GM18873 (cell line): ENCODE measurements around the gene JAG2.

Experiments used
- ATAC-seq: cut with Tn5 transposase; IDR thresholded peaks from one replicate; pipeline ENCODE4 v1.9.1; 2021; ENCODE audit warnings: mild to moderate bottlenecking, moderate library complexity, moderate number of reproducible peaks; ENCODE audit not compliant: unreplicated experiment, low FRiP score

The JAG2 gene

DNA sequence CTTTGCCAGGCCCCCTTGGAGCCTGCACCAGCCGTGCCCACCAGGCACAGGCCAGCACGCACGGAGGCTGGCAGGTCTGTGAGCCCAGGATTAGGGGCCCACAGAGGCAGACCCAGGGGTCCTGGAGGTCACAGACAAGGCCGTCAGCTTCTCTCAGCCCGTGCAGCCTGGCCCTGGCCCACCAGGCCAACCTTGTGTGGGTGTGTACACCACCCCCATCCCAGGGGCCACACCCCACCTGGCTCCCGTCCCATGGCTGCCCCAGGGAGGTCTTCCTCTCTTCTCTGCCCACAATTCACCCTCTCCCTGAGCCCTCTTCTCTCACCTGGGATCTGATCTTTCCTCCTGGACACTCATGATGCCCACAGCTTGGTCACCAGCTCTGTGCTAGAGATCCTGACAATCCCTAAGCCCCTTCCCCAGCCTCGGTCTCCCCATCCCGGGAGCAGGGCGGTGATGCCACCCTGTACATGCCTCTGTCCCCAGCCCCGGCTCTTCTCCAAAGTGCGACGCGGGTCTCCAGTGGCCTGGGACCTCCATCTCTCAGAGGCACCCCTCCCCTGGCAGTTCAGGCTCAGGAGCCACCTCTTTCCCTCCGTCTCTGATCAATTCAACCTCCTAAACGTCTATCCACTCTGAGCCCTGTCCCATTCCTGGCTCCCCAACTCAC is 72.2 kb downstream of the JAG2 start:
- ATAC-seq = no peak

DNA sequence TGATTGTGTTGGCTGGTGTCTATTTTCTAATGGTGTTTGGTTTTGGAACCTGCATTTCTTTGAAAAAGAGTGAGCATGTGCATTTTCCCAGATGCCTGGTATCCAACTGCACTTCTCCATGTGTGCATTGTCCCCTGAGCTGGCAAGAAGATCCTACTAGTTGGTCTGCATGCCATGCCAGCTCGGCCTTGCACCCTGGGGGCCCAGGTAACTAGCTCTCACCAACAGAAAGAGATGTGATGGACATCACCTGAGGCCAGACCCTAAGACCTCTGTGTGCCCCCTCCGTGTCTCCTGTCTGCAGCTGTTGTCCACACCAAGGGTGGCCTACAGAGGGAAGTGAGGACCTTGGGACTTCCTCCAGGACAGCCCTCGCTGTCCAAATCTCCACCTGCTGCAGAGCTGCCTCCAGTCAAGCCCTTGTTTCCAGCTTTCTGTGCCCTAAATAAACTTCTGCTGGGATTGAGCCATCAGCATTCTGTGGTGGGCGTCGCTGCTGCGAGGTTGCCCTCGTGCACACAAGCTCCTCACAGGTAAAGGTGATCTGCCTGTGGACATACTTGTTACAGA is 73.3 kb downstream of the JAG2 start:
- no peak for ATAC-seq

DNA sequence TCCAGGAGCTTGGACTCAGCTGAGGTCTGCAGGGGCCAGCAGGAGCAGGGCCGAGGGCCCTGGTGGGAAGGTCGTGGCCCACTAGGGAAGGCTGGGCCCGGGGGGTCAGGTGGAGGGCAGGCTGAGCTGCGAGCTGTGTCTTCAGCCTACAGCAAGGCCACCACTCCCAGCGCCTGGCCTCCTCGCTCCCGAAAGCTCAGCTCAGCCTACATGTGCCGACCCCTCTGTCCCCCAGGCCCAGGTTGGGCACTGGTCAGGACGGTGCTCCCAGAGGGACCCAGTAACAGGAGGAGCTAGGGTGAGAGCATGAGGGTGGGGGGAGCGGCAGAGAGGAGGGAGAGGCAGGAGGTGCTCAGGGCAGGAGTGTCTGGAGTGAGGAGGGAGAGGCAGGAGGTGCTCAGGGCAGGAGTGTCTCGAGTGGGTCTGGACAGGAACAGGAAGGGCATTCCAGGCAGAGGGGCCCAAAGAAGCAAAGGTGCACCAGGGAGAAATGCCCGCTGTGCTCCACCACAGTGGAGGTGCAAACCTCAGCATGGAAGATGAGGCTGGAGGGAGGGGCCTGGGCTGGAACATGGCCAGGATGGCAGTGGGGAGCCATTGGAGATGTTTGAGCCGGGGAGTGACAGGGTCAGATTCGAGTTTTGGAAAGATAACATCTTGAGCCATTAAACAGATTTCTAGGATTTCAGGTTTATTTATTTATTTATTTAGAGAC is 74.2 kb downstream of the JAG2 start:
- no peak for ATAC-seq

DNA sequence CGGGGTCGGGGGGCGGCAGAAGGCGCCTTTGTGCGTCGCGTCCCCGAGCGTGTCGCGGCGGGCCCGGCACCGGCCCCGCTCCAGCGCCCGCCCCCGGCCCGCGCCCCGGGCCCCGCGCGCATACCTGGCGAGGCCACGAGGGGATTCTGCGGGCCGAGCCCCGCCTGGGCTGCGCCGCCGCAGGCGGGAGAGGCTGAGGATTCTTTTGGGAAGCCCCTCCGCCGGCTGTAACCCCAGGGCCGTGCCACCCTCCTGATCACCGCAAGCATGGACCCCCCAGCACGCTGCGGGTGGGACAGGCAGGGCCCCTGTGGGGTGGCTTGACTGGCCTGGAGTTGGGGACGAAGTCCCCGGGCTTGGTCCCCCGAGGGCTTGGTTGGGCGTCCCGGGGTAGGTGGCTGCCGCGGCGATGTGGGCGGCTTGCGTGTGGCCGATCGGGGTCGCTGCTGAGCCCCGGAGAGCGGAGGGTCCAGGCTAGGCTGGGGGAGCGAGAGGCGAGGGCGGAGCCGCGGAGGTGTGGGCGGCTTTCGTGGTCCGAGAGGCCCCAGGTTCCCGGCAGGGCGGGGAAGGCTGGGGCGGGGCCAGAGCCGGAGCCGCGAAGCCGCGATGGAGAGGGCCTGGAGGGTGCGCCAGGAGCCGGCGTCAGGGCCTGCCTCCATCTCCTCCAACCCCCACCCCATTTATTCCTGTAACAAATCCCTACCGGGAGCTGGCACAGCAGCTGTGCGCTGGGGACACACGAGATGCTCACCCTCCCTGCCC is 75.0 kb downstream of the JAG2 start:
- ATAC-seq = no peak

DNA sequence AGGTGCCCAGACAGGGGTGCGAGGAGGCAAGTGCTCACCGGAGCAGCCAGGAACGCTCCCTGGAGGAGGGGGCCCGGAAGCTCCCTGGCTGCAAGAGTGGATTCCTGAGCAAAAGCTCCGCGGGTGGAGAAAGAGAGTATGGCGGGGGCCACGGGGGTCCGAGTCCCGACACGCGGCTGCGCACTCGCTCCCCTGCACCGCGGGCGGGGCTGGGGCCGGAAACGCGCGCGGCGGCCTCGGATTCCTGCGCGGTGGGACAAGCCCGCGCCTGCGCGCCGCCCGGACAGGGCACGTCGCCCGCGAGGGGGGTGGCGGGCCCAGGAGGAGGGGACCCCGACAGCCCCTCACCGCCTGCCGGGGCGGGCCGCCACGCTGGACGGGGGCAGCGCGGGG is 75.5 kb downstream of the JAG2 start:
- no peak for ATAC-seq

DNA sequence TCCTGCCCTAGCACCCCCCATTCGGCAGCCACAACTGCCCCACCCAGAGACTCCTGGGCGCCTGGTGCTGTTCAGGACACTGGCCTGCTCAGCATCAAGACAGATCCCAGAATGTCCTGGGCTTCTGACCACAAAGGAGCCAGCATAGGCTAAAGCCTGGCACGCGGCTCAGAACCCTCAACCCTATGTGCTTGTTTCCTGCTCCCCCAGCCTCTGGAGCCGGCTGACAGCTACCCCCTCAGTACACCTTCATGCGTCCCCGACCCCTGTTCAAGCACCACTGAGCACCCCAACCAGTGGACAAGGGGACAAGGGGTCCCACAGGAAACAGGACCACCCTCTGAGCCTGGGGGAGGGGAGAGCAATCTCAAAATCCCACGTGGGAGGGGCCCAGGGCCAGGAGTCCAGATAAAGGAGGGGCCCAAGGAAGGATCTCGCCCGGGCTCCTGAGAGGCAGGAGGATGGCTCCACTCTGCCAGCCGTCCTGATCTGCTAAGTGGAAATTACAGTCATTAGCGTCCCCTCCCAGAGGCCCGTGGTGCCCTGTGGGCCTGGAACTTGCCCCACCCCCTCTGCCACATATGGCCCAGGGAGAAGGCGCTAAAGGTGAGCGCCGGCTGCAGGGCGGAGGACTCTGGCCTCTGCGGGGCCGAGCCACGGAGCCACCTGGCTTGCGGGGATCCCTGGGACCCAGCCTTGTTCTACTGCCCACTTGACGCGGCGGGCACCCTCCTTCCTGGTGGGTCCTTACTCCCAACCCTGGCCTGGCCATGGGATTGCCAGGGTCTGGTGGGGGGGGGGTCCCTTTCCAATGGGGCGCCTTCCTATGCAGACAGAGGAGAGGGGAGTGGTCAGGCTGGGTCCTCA is 76.2 kb downstream of the JAG2 start:
- ATAC-seq = no peak

DNA sequence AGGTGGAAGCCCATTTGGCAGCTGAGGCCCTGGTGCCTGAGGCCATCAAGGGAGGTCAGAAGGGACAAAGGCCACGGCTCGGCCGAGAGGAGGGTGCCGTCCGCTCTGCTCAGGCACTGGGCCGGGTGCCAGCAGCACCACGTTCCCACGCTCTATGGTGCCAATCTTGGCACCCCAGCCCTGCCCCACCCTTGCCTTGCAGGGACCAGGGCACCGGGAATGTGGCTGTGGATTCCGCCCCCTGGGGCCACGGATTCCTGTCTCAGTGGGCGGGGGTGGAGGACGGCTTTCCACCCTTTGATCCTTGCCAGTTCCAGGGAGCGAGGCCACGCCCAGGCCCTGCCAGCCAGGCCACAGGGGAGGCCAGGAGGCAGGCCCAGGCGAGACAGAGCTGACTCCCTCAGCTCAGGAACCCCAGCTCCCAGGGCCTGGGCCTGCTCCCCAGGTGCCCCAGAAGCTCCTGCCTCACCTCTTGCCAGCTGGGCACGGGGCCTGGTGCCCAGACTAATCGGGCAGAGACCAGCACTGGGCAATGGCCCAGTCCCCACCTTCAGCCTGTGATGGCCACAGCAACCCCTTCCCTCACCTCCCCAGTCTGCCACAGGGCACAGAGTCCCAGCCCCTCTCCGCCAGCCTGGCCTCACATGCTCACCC is 76.9 kb downstream of the JAG2 start:
- no peak for ATAC-seq

DNA sequence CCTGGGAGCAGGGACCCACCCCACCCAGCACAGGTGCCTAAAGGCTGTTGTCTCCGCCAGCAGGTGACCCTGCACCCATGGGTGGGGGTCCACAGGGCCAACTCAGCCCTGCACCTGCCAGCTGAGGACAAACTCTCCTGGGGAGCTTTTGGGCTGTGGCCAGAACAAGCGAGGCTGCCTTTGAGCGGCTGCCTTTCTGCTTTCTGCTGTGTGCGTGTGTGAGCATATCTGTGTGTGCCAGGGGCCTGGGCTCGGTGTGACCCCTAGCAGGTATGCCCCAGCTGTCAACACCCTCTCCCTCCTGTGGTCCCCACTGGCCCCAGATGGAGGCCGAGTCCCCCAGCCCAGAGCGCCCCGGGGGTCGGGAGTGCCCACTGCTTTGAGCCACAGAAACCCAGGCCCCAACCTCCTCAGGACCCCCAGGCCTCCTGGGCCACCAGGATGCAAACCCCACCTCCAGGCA is 77.5 kb downstream of the JAG2 start:
- no peak for ATAC-seq
